ENCODE results near the gene PCNT.
A peak's percentile ranks its signal among the peaks of the same experiment; 100 is the strongest.

PCNT gene

DNA sequence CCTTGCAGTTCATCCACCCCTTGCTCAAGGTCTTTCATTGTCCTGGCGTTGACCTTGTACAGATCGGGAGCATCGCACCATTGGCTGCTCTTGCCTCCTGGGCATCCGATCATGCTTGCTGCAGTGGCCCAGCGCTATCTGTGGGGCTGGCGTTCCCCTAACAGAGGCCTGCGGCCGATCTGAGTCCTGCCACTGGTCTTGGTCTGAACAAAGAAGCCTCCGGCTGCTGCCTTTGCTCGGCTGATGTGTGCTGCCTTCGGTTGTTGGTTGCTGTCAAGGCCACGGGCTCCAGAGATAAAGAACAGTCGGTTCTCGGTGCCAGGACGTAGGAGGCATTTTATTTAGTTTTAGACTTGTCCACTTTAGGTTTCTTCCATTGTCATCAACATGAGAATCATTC is 39.0 kb downstream of the PCNT start:
- H3K36me3 ChIP-seq (ENCODE audit: control insufficient read depth in 2 of 2, insufficient read depth in 1 of 2, low read length in 2 of 2), result peaks cover 51 to 81% of the 10 kb centered on the region in 2 experiments
- H3K9me3 ChIP-seq (ENCODE audit: control insufficient read depth, insufficient read depth, low read depth, low read length), result no peaks in the 10 kb centered on the region
- TF ChIP-seq ZNF16 (tag by site-specific recombination; IDR thresholded peaks at IDR 0.05; ENCODE audit: low read depth), result no peak
- TF ChIP-seq ZNF350 (tag by site-specific recombination; IDR thresholded peaks at IDR 0.05), result no peak
- no peak for TF ChIP-seq ZSCAN23 (tag by site-specific recombination; IDR thresholded peaks at IDR 0.05)
- no peak for TF ChIP-seq SP2 (tag by site-specific recombination; IDR thresholded peaks at IDR 0.05)
- TF ChIP-seq ZNF324 (tag by site-specific recombination; IDR thresholded peaks at IDR 0.05), result no peak
- no peak for TF ChIP-seq ZNF426 (tag by site-specific recombination; IDR thresholded peaks at IDR 0.05)
- TF ChIP-seq ZNF112 (tag by site-specific recombination; IDR thresholded peaks at IDR 0.05), result no peak
- no peak for TF ChIP-seq ZNF175 (tag by site-specific recombination; IDR thresholded peaks at IDR 0.05)
- H3K4me1 ChIP-seq (ENCODE audit: control insufficient read depth, insufficient read depth, low read length), result no peaks in the 10 kb centered on the region
- H3K4me3 ChIP-seq (ENCODE audit: low read depth, low read length), result no peak overlapping the region
- no peak overlapping the region for H3K27ac ChIP-seq (ENCODE audit: extremely low read depth, low read depth, low read length)
- CTCF ChIA-PET, result interaction anchor here (0.7 kb wide), 1 partner anchor 220 kb away, joined by 3 read pairs; no protein-coding TSS in a partner anchor
- POLR2A ChIA-PET, result no interaction called here

DNA sequence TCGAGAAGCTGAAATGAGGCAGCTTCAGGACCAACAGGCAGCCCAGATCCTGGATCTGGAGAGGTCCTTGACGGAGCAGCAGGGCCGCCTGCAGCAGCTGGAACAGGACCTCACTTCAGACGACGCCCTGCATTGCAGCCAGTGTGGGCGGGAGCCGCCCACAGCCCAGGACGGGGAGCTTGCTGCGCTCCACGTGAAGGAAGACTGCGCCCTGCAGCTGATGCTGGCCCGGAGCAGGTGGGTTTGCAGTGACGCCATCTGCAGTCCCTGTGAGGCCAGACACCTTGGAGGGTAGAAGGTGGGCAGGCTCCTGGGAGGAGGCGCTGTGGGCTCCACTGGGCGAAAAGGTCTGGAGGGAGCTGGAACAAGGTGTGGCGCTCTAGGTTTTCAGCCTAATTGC is 39.7 kb downstream of the PCNT start:
- Histone ChIP-seq H3K4me1 (ENCODE audit: control insufficient read depth, insufficient read depth, low read length) (no peaks in the 10 kb centered on the region), H3K27ac (ENCODE audit: extremely low read depth, low read depth, low read length) (no peak overlapping the region), H3K4me3 (ENCODE audit: low read depth, low read length) (no peak overlapping the region), H3K36me3 (ENCODE audit: control insufficient read depth in 2 of 2, insufficient read depth in 1 of 2, low read length in 2 of 2) (peaks cover 55 to 80% of the 10 kb centered on the region in 2 experiments), H3K9me3 (ENCODE audit: control insufficient read depth, insufficient read depth, low read depth, low read length) (no peaks in the 10 kb centered on the region)
- TF ChIP-seq ZSCAN18 (tag by site-specific recombination; IDR thresholded peaks at IDR 0.05), result no peak
- TF ChIP-seq EGR2 (tag by site-specific recombination; IDR thresholded peaks at IDR 0.05; ENCODE audit: low read depth), result peak; percentile 41; the same call in 1 of the 2 replicates
- 0 out of 2 replicates have a peak, but pooled peaks have one; percentile 14 for TF ChIP-seq ZFHX2 (tag by site-specific recombination; conservative IDR thresholded peaks at IDR 0.05)
- POLR2A ChIA-PET, result no interaction called here
- CTCF ChIA-PET, result interaction anchor here (0.6 to 0.7 kb wide), 2 partner anchors 220 to 697 kb away, joined by 3 read pairs; no protein-coding TSS in a partner anchor

- Histone ChIP-seq H3K27ac (ENCODE audit: extremely low read depth, low read depth, low read length) (no peak overlapping the region), H3K36me3 (ENCODE audit: control insufficient read depth in 2 of 2, insufficient read depth in 1 of 2, low read length in 2 of 2) (peaks cover 38 to 83% of the 10 kb centered on the region in 2 experiments), H3K4me3 (ENCODE audit: low read depth, low read length) (no peak overlapping the region), H3K4me1 (ENCODE audit: control insufficient read depth, insufficient read depth, low read length) (no peaks in the 10 kb centered on the region), H3K9me3 (ENCODE audit: control insufficient read depth, insufficient read depth, low read depth, low read length) (no peaks in the 10 kb centered on the region)
- ChIA-PET CTCF (no interaction called here), POLR2A (interaction anchor here (0.5 kb wide), 1 partner anchor 189 kb away, joined by 3 read pairs; no protein-coding TSS in a partner anchor)
- TF ChIP-seq GLIS2 (tag by site-specific recombination; IDR thresholded peaks at IDR 0.05) (no peak), SCRT1 (tag by site-specific recombination; IDR thresholded peaks at IDR 0.05; ENCODE audit: borderline replicate concordance) (no peak), ZEB2 (tag by site-specific recombination; IDR thresholded peaks at IDR 0.05) (no peak), ZNF423 (tag by site-specific recombination; IDR thresholded peaks at IDR 0.05) (no peak), CTCF (tag by site-specific recombination; IDR thresholded peaks at IDR 0.05) (no peak), ZNF354C (tag by site-specific recombination; IDR thresholded peaks at IDR 0.05; ENCODE audit: borderline replicate concordance, low read depth) (no peak), MEIS1 (CRISPR knock-in tag; IDR thresholded peaks at IDR 0.05; ENCODE audit: borderline replicate concordance) (no peak), ZNF660 (tag by site-specific recombination; IDR thresholded peaks at IDR 0.05) (no peak), ZNF488 (tag by site-specific recombination; IDR thresholded peaks at IDR 0.05) (no peak)
- TF ChIP-seq, protein P1, sequence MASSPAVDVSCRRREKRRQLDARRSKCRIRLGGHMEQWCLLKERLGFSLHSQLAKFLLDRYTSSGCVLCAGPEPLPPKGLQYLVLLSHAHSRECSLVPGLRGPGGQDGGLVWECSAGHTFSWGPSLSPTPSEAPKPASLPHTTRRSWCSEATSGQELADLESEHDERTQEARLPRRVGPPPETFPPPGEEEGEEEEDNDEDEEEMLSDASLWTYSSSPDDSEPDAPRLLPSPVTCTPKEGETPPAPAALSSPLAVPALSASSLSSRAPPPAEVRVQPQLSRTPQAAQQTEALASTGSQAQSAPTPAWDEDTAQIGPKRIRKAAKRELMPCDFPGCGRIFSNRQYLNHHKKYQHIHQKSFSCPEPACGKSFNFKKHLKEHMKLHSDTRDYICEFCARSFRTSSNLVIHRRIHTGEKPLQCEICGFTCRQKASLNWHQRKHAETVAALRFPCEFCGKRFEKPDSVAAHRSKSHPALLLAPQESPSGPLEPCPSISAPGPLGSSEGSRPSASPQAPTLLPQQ (tag by site-specific recombination; IDR thresholded peaks at IDR 0.05), result no peak
- TF ChIP-seq, protein P2, sequence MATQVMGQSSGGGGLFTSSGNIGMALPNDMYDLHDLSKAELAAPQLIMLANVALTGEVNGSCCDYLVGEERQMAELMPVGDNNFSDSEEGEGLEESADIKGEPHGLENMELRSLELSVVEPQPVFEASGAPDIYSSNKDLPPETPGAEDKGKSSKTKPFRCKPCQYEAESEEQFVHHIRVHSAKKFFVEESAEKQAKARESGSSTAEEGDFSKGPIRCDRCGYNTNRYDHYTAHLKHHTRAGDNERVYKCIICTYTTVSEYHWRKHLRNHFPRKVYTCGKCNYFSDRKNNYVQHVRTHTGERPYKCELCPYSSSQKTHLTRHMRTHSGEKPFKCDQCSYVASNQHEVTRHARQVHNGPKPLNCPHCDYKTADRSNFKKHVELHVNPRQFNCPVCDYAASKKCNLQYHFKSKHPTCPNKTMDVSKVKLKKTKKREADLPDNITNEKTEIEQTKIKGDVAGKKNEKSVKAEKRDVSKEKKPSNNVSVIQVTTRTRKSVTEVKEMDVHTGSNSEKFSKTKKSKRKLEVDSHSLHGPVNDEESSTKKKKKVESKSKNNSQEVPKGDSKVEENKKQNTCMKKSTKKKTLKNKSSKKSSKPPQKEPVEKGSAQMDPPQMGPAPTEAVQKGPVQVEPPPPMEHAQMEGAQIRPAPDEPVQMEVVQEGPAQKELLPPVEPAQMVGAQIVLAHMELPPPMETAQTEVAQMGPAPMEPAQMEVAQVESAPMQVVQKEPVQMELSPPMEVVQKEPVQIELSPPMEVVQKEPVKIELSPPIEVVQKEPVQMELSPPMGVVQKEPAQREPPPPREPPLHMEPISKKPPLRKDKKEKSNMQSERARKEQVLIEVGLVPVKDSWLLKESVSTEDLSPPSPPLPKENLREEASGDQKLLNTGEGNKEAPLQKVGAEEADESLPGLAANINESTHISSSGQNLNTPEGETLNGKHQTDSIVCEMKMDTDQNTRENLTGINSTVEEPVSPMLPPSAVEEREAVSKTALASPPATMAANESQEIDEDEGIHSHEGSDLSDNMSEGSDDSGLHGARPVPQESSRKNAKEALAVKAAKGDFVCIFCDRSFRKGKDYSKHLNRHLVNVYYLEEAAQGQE (tag by site-specific recombination; IDR thresholded peaks at IDR 0.05), result no peak
Measured at GRCh38 chr21:46366091-46366490, 42.1 kb downstream of the PCNT start.

All from HEK293 (cell line).